HCT116 (cell line): ENCODE measurements around the gene C12orf54.
"Not testable (repeated sequence)": the region's sequence is repeated elsewhere in the genome, so short reads cannot be mapped to it uniquely, and the experiment has no call there.

Experiments
- ELF1 ChIP-seq: IDR thresholded peaks from 2 replicates; pipeline ENCODE4 v1.6.1; 2012; ENCODE audit warnings: low read depth, borderline replicate concordance
- EZH2 ChIP-seq: fragments of 200-600 bp; sonication (generic); IDR thresholded peaks from 2 replicates; pipeline ENCODE4 v1.6.1; 2017; ENCODE audit warnings: antibody characterized with exemption, mixed run types
- EZH2phosphoT487 ChIP-seq: fragments of 200-600 bp; IDR thresholded peaks from 2 replicates; pipeline ENCODE4 v1.6.1; 2018; ENCODE audit warnings: antibody characterized with exemption, borderline replicate concordance
- POLR2A ChIP-seq: IDR thresholded peaks from 2 replicates; pipeline ENCODE4 v1.7.0; 2011; ENCODE audit warnings: borderline replicate concordance; ENCODE audit not compliant: insufficient read depth, insufficient read length; ENCODE audit errors: extremely low read depth
- POLR2AphosphoS5 ChIP-seq: IDR thresholded peaks from 2 replicates; pipeline ENCODE4 v1.6.1; 2011; ENCODE audit warnings: mild to moderate bottlenecking, low read depth, low read length, moderate library complexity
- RAD21 ChIP-seq: IDR thresholded peaks from 2 replicates; pipeline ENCODE4 v1.6.1; 2012; ENCODE audit warnings: low read depth, mild to moderate bottlenecking
- SIN3A ChIP-seq: IDR thresholded peaks from 2 replicates; pipeline ENCODE4 v1.6.1; 2012; ENCODE audit warnings: low read depth
- ZFX ChIP-seq: fragments of 450-650 bp; IDR thresholded peaks from 2 replicates; pipeline ENCODE4 v1.6.1; 2017
- ZNF274 ChIP-seq: fragments of 200-500 bp; sonication (Bioruptor generic); IDR thresholded peaks from 2 replicates; pipeline ENCODE4 v1.6.1; 2014; ENCODE audit warnings: mild to moderate bottlenecking, low read depth, low read length, inconsistent platforms
- TF ChIP-seq, protein P1 (sequence below), 3 experiments: fragments of 200-600 bp in 1 of 3; sonication (generic) in 1 of 3; IDR thresholded peaks in 2 of 3; conservative IDR thresholded peaks in 1 of 3; 2 replicates each; pipeline ENCODE4 v1.5.1; 2012 to 2017; ENCODE audit warnings: low read depth in 2 of 3, low read length in 2 of 3, antibody characterized with exemption in 1 of 3, borderline replicate concordance in 1 of 3, control low read depth in 1 of 3, mild to moderate bottlenecking in 1 of 3, mixed read lengths in 1 of 3, mixed run types in 1 of 3, moderate library complexity in 1 of 3; ENCODE audit not compliant: insufficient read depth in 1 of 3
- TF ChIP-seq, protein P2 (sequence below): IDR thresholded peaks from 2 replicates; pipeline ENCODE4 v1.6.1; 2012; ENCODE audit warnings: low read depth
- TF ChIP-seq, protein P3 (sequence below): IDR thresholded peaks from 2 replicates; pipeline ENCODE4 v1.6.1; 2012
- TF ChIP-seq, protein P4 (sequence below): IDR thresholded peaks from 2 replicates; pipeline ENCODE4 v1.6.1; 2012

DNA sequence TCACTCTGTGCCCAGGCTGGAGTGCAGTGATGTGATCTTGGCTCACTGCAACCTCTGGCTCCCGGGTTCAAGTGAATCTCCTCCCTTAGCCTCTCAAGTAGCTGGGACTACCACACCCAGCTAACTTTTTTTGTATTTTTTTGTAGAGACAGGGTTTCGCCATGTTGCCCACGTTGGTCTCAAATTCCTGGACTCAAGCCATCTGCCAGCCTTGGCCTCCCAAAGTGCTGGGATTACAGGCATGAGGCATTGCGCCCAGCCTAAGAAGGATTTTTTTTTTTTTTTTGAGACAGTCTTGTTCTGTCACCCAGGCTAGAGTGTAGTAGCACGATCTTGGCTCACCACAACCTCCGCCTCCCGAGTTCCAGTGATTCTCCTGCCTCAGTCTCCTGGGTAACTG is 7.2 kb downstream of the C12orf54 start:
- TF ChIP-seq, protein P1, sequence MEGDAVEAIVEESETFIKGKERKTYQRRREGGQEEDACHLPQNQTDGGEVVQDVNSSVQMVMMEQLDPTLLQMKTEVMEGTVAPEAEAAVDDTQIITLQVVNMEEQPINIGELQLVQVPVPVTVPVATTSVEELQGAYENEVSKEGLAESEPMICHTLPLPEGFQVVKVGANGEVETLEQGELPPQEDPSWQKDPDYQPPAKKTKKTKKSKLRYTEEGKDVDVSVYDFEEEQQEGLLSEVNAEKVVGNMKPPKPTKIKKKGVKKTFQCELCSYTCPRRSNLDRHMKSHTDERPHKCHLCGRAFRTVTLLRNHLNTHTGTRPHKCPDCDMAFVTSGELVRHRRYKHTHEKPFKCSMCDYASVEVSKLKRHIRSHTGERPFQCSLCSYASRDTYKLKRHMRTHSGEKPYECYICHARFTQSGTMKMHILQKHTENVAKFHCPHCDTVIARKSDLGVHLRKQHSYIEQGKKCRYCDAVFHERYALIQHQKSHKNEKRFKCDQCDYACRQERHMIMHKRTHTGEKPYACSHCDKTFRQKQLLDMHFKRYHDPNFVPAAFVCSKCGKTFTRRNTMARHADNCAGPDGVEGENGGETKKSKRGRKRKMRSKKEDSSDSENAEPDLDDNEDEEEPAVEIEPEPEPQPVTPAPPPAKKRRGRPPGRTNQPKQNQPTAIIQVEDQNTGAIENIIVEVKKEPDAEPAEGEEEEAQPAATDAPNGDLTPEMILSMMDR (IDR thresholded peaks at IDR 0.05 in 2 of 3, conservative IDR thresholded peaks at IDR 0.05 in 1 of 3; ENCODE audit: borderline replicate concordance in 1 of 3, insufficient read depth in 1 of 3, low read depth in 2 of 3, low read length in 2 of 3): not testable (repeated sequence)
- not testable (repeated sequence) for TF ChIP-seq ZFX, POLR2AphosphoS5, POLR2A, EZH2, ZNF274, EZH2phosphoT487, ELF1, RAD21, SIN3A
- TF ChIP-seq, protein P2, sequence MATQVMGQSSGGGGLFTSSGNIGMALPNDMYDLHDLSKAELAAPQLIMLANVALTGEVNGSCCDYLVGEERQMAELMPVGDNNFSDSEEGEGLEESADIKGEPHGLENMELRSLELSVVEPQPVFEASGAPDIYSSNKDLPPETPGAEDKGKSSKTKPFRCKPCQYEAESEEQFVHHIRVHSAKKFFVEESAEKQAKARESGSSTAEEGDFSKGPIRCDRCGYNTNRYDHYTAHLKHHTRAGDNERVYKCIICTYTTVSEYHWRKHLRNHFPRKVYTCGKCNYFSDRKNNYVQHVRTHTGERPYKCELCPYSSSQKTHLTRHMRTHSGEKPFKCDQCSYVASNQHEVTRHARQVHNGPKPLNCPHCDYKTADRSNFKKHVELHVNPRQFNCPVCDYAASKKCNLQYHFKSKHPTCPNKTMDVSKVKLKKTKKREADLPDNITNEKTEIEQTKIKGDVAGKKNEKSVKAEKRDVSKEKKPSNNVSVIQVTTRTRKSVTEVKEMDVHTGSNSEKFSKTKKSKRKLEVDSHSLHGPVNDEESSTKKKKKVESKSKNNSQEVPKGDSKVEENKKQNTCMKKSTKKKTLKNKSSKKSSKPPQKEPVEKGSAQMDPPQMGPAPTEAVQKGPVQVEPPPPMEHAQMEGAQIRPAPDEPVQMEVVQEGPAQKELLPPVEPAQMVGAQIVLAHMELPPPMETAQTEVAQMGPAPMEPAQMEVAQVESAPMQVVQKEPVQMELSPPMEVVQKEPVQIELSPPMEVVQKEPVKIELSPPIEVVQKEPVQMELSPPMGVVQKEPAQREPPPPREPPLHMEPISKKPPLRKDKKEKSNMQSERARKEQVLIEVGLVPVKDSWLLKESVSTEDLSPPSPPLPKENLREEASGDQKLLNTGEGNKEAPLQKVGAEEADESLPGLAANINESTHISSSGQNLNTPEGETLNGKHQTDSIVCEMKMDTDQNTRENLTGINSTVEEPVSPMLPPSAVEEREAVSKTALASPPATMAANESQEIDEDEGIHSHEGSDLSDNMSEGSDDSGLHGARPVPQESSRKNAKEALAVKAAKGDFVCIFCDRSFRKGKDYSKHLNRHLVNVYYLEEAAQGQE: not testable (repeated sequence)
- TF ChIP-seq, protein P3, sequence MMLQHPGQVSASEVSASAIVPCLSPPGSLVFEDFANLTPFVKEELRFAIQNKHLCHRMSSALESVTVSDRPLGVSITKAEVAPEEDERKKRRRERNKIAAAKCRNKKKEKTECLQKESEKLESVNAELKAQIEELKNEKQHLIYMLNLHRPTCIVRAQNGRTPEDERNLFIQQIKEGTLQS: not testable (repeated sequence)
- TF ChIP-seq, protein P4, sequence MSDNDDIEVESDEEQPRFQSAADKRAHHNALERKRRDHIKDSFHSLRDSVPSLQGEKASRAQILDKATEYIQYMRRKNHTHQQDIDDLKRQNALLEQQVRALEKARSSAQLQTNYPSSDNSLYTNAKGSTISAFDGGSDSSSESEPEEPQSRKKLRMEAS: not testable (repeated sequence)
